Measurements from ENCODE around the gene RABGGTA. TPM values are rescaled to one million over a fixed set of nuclear protein-coding genes. Genes with fewer than 3 reads are reported as not detected.

RABGGTA gene
- total and polyA plus RNA-seq, 9 of the 15 experiments (the other 6 are each of a cell fraction or from before 2014, with no cell fraction given), result 4.5 to 24.2 (median 15.5) TPM

GRCh38 chr14:24299255-24300191 lies 28.1 kb upstream of the RABGGTA start, which contains the start of the genes DHRS1 and NOP9 (continued):
- TF ChIP-seq ZNF518B (CRISPR knock-in tag; IDR thresholded peaks at IDR 0.05) (no peak), ZNF778 (CRISPR knock-in tag; IDR thresholded peaks at IDR 0.05) (no peak), FOXJ2 (tag; IDR thresholded peaks at IDR 0.05) (no peak), HMG20A (CRISPR knock-in tag; conservative IDR thresholded peaks at IDR 0.05) (no peak), GATAD2B (IDR thresholded peaks at IDR 0.05; ENCODE audit: borderline replicate concordance) (no peak), THAP7 (CRISPR knock-in tag; IDR thresholded peaks at IDR 0.05) (no peak), USF1 (CRISPR knock-in tag; IDR thresholded peaks at IDR 0.05) (no peak), PKNOX1 (IDR thresholded peaks at IDR 0.05) (no peak), CBFB (CRISPR knock-in tag; IDR thresholded peaks at IDR 0.05) (no peak), FIP1L1 (IDR thresholded peaks at IDR 0.05; ENCODE audit: low read depth, low read length, poor library complexity, severe bottlenecking) (peak; percentile 24), REST (IDR thresholded peaks at IDR 0.05; ENCODE audit: borderline replicate concordance) (no peak), REST (CRISPR knock-in tag; IDR thresholded peaks at IDR 0.05; ENCODE audit: low read depth) (no peak), KLF1 (tag; IDR thresholded peaks at IDR 0.05) (no peak)

Measured in K562 (cell line).